Measurements from ENCODE around the gene MECR.
"Not testable (repeated sequence)": the region's sequence is repeated elsewhere in the genome, so short reads cannot be mapped to it uniquely, and the experiment has no call there.

Gene MECR

DNA sequence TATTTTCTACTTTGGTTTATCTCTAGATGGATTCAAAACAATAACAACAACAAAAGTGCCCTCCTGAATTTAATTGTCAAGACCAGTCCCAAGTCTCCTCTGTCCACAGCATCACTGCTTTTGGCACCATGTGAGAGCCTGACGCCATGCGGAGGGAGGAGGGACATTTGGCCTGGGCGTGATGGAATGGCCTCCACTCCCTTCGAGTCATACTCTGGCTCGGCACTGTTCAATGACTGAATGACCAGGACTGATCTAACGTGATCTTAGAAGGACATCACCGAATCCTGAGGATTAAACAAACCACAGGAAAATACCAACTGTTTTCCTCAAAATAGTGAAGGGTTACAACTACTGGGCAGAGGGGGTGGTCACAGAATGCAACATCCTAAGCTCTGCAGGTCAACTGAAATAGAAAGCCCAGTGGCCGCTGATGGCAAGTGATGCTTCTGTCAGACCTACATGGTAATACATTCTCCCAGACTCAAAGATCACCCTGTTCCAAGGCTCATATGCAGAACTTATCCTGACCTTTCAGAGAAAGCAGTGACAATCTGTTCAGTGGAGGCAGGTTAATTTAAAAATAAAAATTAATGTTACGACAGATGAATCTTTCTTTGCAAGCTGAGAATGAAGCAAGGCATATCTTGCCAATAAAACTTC, 68.1 kb downstream of the MECR start:
- no peak for DNase-seq

DNA sequence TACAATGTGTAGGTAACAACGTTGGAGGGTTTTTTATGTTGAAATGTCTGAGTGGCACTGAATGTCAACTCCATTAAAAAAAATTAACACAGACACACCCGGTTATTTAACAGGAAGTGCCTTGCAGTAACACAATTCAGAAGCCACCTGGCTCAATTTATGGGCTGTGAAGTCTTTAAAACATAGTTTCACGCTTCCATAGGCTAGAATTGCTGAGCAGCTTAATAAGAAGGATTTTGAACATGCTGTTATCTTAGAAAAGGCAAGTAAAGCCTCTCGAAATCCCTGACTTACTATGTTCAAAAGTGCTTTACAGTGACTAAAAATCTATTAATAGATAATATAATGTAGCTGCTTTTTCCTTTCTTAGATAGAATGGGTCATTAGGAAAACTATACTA, 68.7 kb downstream of the MECR start:
- DNase-seq = no peak

DNA sequence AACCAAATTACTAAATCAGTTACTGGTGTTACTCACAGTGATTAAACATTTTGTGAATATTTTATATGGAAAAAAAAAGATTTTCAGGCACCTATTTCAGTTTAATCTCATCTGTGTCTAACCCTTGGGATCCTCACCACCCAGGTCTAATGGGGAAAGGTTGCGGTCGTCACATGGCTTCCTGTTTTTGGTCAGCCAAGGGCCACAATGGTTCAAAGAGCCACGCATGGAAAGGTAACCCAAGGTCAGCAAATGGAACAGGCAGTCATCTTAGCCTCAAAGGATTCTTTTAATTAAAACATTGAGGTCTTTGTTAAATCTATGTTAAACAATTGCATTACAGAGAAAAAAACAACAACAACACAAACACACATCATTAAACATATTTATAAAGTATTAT, 71.0 kb downstream of the MECR start:
- no peak for DNase-seq

DNA sequence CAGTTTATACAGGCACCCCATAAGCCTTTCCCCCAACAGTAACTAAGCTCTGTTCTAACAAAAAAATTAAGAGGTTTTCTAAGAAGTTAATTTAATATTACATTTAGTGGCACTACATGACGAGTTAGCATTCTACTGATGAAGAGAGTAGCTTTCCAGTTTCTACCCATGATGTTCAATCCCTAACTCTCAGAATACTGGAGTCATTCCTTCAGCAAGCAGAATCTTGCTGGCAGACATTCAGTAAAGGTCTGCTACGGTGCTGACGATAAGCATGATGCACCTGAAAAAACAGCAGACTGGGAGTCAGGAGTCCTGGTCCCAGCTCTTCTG, 73.5 kb downstream of the MECR start:
- no peak for DNase-seq

DNA sequence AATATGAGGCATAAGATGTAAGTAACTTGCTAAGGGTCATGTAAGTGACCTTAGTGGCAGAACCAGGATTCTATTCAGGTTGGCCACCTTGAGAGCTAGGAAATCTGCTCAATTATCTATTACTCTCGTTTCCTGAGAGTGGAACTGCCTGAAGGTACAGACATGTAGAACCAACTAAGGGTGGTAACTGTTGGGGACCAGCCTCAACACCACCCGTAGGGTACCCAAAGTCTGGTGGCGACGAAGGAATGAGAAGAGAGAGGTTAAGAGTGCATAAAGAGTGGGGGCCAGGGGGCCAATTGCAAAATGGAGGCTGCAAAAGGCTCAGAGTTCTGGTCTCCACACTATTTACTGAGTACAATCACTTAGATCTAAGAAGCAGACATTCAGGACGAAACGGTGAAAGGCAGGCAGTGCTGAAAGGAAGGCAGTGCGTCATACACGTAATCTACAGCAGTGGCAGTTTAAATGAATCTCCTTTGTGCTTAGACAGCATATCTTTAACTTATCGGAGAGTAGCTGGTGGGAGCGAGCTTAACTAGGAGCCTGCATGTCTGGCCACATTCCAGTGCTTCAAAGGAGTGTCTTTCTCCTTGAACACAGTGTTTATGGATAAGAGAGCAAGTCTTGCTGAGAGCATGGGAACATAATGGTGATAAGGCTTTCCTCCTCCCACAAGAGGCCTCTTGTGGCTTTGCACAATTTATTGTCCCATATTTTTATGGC, 74.0 kb downstream of the MECR start:
- no peak for DNase-seq

DNA sequence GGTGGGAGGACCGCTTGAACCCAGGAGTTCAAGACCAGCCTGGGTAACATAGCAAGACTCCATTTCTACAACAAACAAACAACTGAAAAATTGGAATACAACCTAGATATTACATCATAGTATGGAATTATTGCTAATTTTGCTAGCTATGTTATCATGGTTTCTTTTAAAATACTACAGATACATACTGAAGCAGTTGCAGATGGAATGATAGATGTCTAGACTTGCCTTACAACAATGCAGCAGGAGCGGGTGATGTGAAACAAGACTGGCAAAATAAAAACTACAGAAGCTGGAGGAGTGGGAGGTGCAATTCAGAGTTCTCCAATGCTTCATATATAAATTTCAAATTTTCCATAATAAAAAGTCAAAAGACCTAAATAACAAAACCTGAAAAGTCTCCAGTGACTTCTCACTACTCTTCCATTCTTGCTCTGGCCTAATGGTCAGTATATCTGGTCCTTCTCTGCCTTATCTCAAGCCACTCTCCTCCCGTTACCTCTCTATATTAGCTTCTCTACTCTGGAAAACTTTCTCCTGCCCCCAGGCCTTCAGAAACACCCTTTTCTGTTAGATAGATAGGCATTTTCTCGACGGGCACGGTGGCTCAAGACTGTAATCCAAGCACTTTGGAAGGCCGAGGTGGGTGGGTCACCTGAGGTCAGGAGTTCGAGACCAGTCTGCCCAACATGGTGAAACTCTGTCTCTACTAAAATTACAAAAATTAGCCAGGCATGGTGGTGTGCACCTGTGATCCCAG, 78.5 kb downstream of the MECR start:
- DNase-seq = no peak

DNA sequence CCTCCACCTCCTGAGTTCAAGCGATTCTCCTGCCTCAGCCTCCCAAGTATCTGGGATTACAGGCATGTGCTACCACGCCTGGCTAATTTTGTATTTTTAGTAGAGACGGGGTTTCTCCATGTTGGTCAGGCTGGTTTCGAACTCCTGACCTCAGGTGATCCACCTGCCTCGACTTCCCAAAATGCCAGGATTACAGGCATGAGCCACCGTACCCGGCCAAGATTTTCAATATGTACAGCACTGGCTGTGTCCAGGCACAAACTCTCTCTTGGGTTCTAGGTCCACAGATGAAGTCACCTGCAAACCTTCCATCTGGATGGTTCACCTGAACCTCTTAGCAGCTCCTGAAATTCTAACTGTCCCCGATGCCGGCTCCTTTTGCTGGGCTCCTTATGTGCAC, 80.4 kb downstream of the MECR start:
- not testable (repeated sequence) for DNase-seq

DNA sequence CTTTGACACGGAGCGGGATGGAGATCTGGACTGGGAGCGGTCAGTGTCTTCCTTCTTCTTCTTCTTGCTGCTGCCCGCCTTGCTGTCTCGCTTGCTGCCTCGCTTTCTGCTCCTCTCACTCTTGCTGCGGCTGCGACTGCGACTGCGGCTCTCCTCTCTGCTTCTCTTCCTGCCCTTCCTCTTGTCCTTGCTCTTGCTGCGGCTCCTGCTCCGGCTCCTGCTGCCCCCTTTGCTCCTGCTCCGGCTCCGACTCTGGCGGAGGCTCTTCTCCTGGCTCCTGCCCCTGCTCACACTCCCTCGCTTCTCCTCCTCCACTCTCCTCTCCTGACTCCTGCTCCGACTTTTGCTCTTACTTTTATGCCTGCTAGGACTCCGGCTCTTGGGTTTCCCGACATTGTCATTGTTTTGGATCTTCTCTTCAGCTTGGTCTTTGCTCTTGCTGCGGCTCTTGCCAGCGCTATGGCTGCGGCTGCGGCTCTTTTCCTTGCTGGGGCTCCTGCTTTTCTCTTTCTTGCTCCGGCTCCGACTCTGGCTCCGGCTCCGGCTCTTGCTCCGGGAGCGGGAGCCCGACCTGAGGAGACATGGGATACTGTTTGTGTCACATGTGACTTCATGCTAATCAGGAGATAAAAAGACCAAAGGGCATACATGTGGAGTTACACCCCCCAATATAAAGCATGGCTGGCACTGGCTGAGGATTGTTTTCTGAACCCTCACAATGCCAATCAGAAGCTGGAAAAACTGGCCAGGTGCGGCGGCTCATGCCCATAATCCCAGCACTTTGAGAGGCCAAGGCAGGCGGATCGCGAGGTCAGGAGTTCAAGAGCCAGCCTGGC, 81.9 kb downstream of the MECR start:
- no peak for DNase-seq

DNA sequence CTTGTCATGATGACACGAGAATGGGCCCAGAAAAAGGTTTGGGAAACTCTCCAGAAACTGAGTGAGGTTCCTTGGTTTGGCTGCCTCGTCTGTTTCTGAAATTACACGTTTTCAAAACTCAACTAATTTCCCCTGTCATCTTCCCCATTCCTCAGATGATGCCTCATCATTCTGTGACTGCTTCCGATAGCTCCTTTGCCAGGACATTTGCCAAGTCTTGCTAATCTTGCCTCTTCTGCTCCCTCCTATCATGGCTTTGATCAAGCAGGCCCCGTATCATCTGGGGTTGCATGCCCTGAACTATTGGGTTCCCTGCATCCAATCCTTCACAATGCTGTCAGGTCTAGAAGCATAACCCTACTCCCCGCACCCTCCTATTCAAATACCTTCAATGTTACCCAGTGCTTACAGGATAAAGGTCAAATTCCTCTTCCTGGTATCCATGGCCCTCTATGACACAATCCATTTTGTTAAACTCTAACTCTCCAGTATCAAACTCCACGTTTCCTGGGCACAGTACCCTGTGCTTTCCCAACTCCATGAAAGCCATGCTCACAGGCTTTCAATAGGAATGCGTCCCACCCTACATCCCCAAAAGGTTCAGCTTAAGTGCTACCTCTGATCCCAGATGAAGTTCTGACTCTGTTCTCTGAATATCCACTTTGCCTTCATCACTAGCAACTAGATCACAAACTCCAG, 84.8 kb downstream of the MECR start:
- DNase-seq = no peak

DNA sequence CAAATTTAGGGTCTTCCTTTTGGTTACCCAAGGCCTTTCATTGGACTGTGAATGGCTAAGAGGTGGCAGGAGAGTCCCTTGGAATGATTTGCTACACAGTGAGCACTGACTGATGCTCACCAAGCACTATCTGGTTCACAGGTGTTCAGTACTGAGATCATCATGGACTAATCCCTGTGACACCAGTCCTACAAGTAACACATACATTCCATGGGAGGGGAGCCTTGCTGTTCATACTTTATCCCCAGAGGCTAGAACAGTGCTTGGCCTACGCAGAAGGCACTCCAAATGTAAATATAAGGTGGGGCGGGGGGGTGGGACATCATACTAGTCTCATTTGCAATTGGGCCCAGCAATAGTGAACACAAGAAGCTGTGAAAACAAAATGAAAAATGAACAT, 86.6 kb downstream of the MECR start:
- no peak for DNase-seq

DNA sequence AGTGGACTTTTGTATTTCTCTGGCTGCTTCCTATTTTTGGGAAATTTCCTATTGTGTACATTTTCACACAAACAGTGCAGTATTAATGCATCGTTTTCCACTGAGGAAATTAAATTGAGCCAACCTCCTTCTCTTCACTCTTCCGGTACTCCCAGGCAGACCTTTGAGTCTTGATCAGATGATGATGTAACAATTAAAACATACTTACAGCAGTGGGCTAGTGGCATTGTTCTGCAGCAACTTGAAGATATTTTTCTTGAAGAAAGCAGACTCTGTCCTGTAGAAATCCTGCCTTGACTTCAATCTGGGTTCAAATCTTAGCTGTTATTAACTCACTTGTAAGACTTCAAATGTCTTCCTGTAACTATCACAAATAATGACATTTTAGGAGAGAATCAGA, 88.0 kb downstream of the MECR start:
- DNase-seq = no peak

All from activated gamma-delta T cell treated with Interleukin-2 at 50 U/mL for 16 hours (primary cell).